Left renal cortex interstitium (tissue), 4 donors: ENCODE results near the gene DDIT4. TPM values are rescaled to one million over a fixed set of nuclear protein-coding genes. Genes with fewer than 3 reads are reported as not detected.
"Not testable (repeated sequence)": the region's sequence is repeated elsewhere in the genome, so short reads cannot be mapped to it uniquely, and the experiment has no call there.

Experiments
- DNase-seq, 4 donors: peaks; one replicate each; pipeline ENCODE4 v3.0.0-alpha.2; 2013; ENCODE audit warnings: low read depth in 4 of 4, low spot score in 2 of 4, missing footprints in 1 of 4
- polyA plus RNA-seq, 4 donors: library from polyadenylated mRNA; unstranded; fragments of 120-200 nt; gene quantifications; one replicate each; pipeline ENCODE4 v1.2.1, GENCODE V29; 2013; ENCODE audit not compliant: insufficient read length in 4 of 4

The DDIT4 gene
- polyA plus RNA-seq, 4 donors, result 45.2 to 70.6 (median 64.9) TPM

DNA sequence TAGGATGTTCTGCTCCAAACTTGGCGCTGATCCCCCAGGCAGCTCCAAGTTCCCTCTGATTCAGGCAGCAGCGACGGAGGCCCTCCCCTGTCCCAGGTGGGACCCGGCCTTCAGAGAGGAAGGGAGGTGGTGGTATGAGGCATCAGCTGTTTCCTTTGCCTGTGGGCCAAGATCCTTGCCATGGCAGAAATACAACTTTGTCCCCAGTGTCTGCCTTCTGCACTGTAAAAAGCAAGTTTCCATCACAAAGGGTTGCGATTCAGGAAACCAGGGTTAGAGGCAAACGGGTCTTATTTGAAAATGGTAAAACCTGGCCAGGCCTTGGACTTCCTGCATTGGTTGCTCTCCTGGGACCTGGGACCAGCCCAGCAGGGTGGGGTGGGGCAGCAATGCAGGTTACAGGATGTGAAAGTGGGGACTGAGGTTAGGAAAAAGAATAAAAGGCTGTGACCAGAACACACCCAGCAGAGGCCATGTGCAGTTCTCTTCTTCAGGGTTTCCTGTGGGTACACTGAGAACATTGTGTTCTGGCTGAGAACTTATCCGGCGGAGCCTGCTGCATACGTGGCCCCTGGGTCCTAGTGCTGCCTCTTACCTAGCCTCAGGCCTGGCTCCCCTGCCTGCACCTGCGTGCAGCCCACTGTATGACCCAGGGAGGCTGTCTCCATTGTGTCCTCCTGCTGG lies 25.1 kb upstream of the DDIT4 start:
- DNase-seq, result no peak

DNA sequence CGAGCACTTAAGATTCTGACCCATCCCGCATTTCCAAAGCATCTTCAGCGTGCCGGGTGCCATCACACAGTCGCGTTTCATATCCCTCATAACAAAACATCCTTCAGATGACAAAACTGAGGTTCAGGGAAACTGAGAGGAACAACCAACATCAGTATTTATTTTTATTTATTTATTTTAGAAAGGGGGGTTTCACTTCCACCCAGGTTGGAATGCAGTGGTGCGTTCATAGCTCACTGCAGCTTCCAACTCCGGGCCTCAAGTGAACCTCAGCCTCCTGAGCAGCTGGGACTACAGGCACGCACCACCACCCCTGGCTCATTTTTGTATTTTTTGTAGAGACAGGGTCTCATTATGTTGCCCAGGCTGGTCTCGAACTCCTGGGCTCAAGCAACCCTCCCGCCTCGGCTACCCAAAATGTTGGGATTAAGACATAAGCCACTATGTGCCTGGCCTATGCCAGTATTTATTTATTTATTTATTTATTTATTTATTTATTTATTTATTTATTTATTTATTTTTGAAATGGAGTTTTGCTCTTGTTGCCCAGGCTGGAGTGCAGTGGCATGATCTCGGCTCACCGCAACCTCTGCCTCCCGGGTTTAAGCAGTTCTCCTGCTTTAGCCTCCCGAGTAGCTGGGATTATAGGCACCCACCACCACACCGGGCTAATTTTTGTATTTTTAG lies 24.4 kb upstream of the DDIT4 start:
- DNase-seq, result not testable (repeated sequence)

- no peak for DNase-seq
Observed at GRCh38 chr10:72250666-72251065, 23.1 kb upstream of the DDIT4 start.

DNA sequence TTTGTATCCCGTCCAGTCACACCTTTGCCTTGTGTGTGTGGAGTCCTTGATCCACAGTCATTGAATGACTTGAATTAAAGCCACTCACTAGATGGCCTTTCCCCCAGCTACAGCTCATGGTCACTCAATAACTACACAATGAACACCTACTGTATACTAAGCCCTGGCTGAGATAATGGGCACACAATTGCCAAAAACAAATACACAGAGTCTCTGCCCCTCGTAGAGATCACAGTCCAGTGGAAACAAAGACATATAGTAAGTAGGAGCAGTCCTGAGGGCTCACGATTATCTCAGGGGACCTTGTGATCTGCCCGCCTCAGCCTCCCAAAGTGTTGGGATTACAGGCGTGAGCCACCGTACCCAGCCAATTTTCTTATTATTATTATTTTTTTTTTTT lies 22.1 kb upstream of the DDIT4 start:
- DNase-seq, result no peak

DNA sequence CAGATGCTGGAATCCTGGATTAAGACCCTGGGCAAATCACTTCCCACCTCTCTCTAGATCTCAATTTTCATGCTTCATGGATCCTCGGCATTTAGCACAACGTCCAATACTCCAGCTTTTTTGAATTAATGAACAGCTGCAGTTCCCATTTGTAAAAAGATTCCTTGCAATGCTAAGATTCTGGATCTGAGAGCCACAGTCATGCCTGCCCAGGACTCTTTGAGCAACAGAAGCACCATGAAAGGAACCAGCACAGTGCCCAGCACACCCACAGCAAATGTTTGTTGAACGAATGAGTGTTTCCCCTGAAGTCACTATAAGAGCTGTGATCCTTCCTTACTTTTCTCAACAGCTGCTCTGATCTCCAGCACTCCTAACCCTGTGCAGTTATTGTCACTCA lies 20.8 kb upstream of the DDIT4 start:
- DNase-seq, result no peak

DNA sequence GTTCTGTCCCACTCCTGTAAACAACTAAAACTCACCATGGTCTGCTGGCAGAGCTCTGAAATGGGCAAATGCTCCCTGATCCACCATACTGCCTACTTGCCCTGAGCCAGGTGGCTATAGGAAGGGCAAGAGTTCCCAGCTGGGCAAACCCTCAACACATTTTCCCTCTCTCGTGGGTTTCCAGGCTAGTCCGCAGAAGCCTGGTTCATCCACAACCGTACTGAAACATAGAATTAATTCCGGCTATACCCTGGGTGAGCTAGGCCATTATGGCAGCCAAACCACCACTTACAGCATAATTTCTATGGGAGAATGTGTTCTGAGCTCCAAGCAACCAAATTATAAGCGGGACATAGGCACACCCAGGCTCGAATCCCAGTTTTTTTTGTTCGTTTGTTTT lies 20.1 kb upstream of the DDIT4 start:
- no peak for DNase-seq

DNA sequence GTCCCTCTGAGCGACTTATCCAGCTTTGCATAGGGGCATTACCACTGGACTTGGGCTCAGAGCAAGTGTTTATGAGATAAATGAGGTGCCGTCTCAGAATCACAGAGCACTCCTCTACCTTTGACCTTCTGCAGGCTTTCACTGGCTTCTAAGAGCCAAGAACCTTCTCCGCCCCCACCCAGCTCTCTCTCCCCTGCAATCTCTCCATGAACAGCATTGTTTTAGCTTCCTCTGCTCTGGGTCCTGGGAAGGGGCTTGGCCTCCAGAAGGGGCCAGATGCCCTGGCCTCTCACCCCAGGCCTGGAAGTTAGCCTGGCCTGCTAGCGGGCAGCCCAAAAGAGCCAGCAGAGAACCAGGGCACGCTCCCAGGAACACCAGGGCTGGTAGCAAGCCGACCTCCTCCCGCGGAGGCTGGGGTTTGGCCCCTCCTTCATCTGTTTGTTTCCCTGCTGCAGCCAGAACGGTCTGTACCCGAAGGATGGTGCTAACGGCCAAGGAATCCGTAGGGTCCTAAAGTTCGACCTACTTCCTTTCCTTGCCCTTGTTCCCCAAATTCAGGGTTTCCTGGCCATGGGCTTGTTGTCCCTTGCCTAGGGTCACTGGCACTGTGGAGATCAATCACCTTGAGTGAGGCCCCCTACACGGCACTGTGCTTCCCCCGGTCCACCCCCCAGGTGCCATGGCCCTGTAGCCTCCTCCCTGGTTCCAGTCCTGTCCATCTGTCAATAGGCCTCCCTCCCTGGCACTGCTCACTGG lies 18.7 kb upstream of the DDIT4 start:
- DNase-seq, result no peak

DNA sequence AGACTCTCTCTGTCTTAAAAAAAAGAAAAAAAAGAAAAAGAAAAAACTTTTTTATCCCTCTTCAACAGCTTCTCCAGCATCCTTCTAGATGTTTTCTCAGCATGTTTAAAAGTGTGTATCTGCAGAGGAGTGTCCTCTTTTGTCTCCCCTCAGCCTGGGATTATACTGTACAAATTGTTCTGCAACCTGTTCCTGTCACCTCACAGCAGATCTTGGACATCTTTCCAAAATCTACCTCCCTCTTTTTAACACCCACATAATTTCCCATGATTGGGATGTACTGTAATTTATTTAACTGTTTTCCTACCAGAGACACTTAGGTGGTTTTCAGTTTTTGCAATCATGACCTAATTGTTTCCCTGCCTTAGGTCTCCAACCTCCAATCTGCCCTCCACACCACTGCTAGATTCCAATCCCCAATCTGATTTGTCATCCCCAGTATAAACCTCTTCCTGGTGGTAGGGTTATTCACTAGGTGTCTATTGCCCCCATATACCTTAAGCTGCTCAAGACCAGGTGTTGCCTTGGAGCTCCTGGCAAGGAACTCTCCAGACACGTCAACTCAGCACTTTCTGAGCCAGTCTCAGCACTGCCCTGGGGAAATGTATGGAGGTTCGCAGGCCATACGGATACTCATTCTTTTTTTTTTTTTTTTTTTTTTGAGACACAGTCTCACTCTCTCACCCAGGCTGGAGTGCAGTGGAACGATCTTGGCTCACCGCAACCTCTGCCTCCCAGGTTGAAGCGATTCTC lies 17.6 kb upstream of the DDIT4 start:
- no peak for DNase-seq

DNA sequence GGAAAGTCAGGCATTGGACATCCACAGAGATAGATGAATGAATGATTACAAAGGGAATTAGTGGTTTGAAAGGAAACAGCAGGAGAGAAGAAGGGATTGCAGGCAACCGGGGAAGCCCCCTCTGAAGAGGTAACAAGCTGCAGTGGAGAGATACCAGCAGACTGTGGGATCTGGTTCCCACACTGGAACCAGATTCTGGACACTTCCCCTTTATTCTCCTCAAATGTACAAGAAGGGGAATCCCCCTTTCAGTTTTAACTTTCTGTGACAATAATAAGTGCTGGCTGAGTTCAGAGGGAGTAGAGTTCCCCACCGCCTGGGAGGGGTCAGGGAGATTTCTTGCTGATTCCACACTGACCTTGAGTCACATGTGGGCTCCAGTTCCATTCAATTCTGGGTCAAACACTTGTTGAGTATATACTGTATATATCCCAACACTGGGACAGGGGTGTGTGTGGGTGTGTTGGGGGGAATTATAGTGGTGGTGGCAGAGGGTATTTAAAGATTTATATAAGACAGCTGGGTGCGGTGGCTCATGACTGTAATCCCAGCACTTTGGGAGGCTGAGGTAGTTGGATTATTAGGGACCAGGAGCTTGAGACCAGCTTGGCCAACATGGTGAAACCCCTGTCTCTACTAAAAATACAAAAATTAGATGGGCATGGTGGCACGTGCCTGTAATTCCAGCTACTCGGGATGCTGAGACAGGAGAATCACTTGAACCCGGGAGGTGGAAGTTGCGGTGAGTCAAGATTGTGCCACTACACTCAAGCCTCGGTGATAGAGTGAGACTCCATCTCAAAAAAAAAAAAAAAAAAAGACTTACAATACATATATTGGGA lies 16.5 kb upstream of the DDIT4 start:
- DNase-seq, result no peak

DNA sequence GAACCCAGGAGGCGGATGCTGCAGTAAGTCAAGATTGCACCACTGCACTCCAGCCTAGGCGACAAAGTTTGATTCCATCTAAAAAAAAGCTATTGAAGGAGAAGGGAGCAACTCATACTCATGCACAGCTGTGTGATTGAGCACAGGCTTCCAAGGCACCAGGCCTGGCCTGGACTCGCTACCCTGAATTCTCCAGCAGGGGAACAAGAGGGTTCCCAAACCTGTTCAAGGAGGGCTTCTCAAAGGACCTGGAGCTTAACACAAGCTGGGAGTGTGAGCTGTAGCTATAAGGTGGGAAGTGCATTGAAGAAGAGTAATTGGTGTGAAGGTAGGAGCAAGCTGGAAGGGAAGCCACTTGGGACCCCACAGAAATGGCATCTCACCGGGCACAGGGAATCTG lies 15.1 kb upstream of the DDIT4 start:
- no peak for DNase-seq

DNA sequence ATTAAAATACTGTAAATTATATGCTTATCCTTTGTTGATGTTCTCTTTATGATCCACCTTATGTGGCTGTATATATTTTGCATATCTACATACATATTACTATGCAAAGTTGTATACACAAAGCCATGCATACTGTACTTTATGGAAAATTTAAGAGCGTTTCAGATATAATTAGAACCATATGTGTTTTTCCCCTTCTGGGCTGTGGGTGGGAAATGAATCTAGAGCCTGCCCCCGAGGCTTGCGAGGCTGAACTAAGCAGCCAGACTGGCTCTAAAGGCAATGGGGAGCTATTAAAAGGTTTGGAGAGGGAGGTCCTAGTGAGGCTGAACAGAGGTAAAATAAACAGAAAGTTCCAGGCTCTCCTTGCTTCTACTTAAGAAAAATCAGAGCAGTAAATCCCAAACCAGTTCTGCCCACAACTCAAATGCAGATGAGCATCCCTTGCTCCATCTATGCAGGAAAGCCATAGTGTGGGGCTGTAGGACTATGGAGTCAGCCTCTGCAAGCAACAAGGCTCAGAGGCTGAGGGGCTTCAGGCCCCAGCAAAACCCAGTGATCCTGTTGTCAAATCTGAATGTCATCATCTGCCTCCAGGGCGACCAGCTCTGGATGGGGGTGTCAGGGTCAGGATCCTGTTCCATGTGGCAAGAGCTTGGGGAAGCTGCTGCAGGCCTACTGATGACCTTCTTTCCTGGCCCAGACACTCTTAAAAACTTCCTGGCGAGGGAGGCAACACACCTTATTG lies 14.1 kb upstream of the DDIT4 start:
- no peak for DNase-seq

DNA sequence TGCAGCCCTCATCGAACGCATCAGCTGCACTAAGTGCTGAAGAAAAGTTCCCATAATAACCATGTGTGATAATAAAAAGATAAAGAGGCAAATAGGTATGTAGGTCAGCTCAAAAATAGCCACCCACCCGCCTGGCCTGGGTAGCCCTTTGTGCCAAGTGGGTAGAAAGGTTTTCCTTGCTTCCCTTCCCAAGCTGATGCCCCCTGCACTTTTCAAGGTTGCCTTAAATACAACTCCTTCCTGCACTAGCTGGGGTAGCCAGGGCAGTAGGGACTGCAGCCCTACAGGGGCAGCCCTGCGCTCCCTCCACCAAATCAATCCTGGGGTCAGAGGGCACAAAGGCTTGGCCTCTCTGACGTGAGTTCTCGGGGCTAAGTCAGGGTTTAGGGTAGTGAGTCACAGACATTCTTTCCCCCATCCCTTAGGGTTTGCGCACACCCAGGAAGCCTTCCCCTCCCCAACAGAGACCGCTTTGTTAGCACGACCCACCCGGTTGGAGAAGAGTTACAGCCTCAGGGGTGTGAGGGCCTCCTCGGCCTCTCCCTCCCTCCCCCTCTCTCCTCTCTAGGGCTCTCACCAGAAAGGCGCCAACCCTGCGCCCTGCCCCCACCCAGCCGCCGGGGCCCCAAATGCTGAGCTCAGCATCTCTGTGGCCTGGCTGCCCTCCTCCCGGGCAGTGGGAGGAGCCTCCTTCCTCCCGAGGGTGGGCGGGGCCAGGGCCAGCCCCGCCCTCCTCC lies 13.3 kb upstream of the DDIT4 start:
- peak in 3 of 4 donors; percentile 84 to 91 (median 87) for DNase-seq

GRCh38 chr10:72260976-72261783 lies 12.5 kb upstream of the DDIT4 start:
- DNase-seq, result no peak

DNA sequence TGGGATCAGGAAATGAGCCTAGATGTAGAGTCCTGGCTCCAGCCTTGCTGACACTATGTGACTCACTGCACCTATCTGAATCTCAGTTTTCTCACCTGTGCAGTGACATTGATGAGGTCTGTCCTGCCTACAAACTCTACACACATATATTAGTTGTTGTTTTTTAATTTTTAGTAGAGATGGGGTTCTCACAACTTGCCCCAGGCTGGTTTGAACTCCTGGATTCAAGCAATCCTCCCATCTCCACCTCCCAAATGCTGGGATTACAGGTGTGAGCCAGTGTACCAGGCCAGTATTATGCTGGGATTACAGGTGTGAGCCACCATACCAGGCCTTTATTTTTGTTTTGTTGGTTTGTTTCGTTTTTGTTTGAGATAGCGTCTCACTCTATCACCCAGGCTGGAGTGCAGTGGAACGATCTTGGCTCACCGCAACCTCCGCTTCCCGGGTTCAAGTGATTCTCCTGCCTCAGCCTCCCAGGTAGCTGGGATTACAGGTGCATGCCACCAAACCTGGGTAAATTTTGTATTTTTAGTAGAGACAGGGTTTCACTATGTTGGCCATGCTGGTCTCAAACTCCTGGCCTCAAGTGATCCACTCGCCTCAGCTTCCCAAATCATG lies 11.8 kb upstream of the DDIT4 start:
- DNase-seq, result no peak

GRCh38 chr10:72263613-72264241 lies 10.0 kb upstream of the DDIT4 start:
- no peak for DNase-seq

DNA sequence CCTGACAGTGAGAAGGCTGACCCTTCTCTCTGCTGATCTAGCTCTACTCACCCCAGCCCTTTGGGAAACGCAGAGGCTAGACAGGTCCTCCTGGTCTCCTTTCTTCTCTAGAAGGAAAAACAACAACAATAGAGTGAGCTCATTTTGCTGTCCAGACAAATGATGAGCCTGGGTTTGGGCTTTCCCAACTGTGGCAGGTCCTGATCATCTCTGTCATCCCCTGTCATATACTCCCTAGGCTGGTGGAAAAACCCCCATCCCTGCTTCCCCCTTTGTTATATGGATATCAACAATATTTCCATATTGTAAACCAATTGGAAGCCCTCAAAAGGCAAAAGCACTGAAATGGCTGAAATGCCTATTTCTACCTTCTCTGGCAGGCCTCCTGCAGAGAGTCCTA lies 9.2 kb upstream of the DDIT4 start:
- no peak for DNase-seq

DNA sequence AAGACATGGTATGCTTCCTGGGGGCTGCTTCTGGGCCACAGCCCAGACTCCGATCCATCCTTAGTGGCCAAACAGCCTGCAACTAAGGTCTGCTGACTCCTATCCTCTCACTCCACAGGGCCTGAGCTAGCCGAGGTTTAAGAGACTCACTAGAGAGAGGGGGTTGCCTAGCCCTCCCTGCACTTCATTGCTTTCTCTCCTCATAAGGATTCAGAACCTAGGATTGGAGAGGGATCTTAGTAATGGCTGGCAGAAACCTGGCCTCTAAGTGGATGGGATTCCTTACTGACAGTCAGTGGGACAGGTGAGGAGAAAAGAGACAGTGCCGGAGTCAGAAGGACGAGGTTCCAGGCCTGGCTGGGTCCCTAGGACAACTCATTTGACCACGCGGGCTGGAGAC lies 8.2 kb upstream of the DDIT4 start:
- DNase-seq, result no peak
